Erythroblast (primary cell): ENCODE results near the gene ARHGDIA.

Experiments
- DNase-seq, 2 experiments: peaks; one replicate each; lab custom pipeline; 2025; lab: John Stamatoyannopoulos, UW
- GATA1 ChIP-seq: IDR thresholded peaks from 2 replicates; pipeline ENCODE4 v1.6.1; 2011; ENCODE audit warnings: low read depth, mild to moderate bottlenecking, control low read depth, low read length, moderate library complexity
- POLR2A ChIP-seq: IDR thresholded peaks from 2 replicates; pipeline ENCODE4 v1.6.1; 2011; ENCODE audit warnings: mild to moderate bottlenecking, low read length

Gene ARHGDIA

GRCh38 chr17:81831957-81832607 lies 39.1 kb downstream of the ARHGDIA start:
- TF ChIP-seq GATA1 (no peak), POLR2A (no peak)
- DNase-seq, result peak in 1 of 2 experiments; percentile 45

GRCh38 chr17:81831563-81831956 lies 39.6 kb downstream of the ARHGDIA start:
- DNase-seq, result peak; percentile 40 to 58
- TF ChIP-seq GATA1 (no peak), POLR2A (no peak)

GRCh38 chr17:81829858-81830257 lies 41.3 kb downstream of the ARHGDIA start:
- TF ChIP-seq POLR2A (no peak), GATA1 (no peak)
- no peak for DNase-seq

DNA sequence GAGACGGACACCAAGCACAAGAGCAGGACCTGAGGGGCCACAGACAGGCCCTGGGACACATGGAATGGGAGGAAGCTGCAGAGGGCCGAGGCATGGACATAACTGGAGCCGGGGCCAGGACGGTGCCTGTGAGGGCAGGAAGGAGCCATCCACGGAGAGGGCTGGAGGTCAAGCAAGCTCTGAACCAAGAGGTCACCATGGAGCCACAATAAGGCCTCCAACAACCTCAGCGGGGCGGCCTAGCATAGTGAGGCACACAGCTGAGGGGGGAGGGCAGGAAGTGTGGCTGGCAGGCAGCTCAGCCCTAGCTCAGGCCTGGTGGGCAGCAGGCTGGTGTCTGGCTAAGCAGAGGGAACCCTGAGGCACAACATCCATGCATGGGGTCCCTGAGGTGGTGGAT lies 42.5 kb downstream of the ARHGDIA start:
- TF ChIP-seq GATA1 (no peak), POLR2A (no peak)

DNA sequence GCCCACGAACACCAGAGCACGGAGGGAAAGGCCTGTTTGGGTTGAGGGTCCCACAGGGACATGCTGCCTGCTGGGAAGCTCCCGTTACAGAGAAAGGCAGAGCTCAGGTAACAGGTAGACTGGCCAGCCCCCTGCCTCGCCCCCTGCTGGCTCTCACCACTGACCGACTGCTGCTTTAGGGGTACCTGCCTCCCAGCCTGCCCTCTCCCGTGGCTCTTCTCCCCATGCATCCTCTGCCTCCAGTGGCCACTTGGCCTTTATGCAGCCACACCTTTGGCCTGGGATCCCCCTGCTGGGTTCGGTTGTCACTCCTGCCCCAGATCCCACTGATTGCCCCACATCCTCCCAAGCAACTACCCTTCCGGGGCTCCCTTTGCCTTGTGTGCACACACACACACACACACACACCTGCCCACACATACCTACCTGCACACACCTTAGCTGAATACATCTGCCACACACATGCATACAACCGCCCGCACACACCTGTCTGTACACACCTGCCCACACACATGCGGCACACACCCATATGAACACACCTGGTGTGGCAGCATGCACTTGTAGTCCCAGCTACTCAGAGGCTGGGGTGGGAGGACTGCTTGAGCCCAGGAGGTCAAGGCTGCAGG lies 45.2 kb downstream of the ARHGDIA start:
- no peak for TF ChIP-seq GATA1
- TF ChIP-seq POLR2A, result no peak
- DNase-seq, result no peak

More for the DNA sequence above, 42.5 kb downstream of the ARHGDIA start:
- DNase-seq, result no peak

GRCh38 chr17:81824595-81824994 lies 46.5 kb downstream of the ARHGDIA start:
- no peak for TF ChIP-seq GATA1
- TF ChIP-seq POLR2A, result no peak
- DNase-seq, result no peak

DNA sequence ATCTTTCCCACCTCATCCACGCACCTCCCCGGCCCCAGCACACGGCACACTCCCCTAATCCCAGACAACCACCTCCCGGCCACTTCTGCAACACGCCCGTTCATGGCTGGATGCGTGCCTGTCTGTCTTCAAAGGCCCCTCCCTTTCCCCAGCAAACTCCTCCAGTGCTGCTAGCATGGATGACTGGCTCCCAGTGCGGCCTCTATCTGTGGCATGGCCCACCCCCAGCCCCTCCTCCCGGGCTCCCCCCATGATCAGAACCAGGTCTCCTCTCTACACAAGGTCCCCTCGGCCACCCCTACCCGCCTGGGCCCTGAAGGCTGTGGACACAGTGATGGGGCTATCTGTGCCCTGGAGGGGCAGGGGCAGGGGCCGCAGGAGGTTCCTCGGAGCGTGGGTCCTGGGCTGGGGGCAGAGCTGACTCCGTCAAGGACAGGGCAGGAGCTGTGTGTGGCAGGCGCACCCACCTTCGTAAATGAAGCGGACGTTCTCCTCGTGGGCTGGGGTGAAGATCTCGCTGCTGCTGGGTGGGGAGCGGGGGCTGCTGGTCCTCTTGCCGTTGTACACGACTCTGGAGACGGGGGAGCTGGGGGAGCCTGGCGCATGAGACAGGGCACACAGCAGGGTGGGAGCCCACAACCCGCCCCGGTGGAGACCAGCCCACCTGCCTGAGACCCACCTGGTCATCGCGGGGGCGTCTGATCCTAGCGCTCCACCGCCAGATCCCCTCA lies 47.2 kb downstream of the ARHGDIA start:
- TF ChIP-seq GATA1 (no peak), POLR2A (no peak)
- DNase-seq, result no peak

GRCh38 chr17:81822996-81823819 lies 47.9 kb downstream of the ARHGDIA start:
- no peak for DNase-seq
- TF ChIP-seq POLR2A, result no peak

GRCh38 chr17:81822312-81822637 lies 48.9 kb downstream of the ARHGDIA start:
- TF ChIP-seq GATA1 (no peak), POLR2A (no peak)

GRCh38 chr17:81821603-81822311 lies 49.4 kb downstream of the ARHGDIA start:
- TF ChIP-seq GATA1 (no peak), POLR2A (peak; percentile 17)
- peak; percentile 73 to 81 for DNase-seq

More at GRCh38 chr17:81822312-81822637, 48.9 kb downstream of the ARHGDIA start:
- no peak for DNase-seq

DNA sequence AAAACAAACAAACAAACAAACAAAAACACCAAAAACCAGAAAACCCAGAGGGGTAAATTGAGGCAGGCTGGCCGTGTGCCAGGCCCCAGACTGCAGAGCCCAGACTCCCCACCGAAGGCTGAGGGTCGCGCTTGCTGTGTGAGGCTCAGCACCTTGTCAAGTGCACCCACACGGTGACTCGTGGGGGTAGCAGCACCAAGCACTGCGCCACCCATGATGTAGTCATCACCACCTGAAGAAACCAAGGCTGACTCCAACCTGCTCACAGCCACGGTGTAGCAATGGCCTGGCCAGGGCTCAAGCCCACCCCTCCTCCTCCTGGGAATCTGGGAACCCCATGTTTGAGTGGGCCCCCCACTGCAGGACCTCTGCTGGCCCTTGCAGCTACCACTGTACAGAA lies 50.0 kb downstream of the ARHGDIA start:
- TF ChIP-seq GATA1 (no peak), POLR2A (no peak)
- no peak for DNase-seq

- no peak for DNase-seq
- TF ChIP-seq POLR2A (no peak), GATA1 (no peak)
Observed at GRCh38 chr17:81819708-81820107, 51.4 kb downstream of the ARHGDIA start.

GRCh38 chr17:81817758-81818147 lies 53.4 kb downstream of the ARHGDIA start:
- TF ChIP-seq GATA1, result no peak
- no peak for DNase-seq
